ENCODE results near the gene CDCA8.
"Not testable (repeated sequence)": the region's sequence is repeated elsewhere in the genome, so short reads cannot be mapped to it uniquely, and the experiment has no call there.

GRCh38 chr1:37738619-37739018 lies 46.3 kb downstream of the CDCA8 start:
- TF ChIP-seq POLR2AphosphoS5 (IDR thresholded peaks at IDR 0.05; ENCODE audit: low read depth, low read length); EZH2 (IDR thresholded peaks at IDR 0.05): not testable (repeated sequence)
